DMS153 treated with DMSO at 0.1 percent for 48 hours (cell line): ENCODE results near the gene PNPLA1.

Experiments
- DNase-seq: peaks from one replicate; lab custom pipeline; 2025; ENCODE audit not compliant: unreplicated experiment; lab: John Stamatoyannopoulos, UW

The PNPLA1 gene

GRCh38 chr6:36245572-36246061 is 24.2 kb upstream of the PNPLA1 start:
- no peak for DNase-seq

GRCh38 chr6:36246506-36247268 is 23.2 kb upstream of the PNPLA1 start:
- DNase-seq = no peak

GRCh38 chr6:36247693-36248092 is 22.2 kb upstream of the PNPLA1 start:
- no peak for DNase-seq

GRCh38 chr6:36248980-36249379 is 20.9 kb upstream of the PNPLA1 start:
- no peak for DNase-seq

GRCh38 chr6:36249536-36249935 is 20.3 kb upstream of the PNPLA1 start:
- no peak for DNase-seq

GRCh38 chr6:36252005-36252404 is 17.9 kb upstream of the PNPLA1 start:
- no peak for DNase-seq

- no peak for DNase-seq
Observed at GRCh38 chr6:36263390-36264000, 6.4 kb upstream of the PNPLA1 start.

- no peak for DNase-seq
Observed at GRCh38 chr6:36265744-36266143, 4.1 kb upstream of the PNPLA1 start.

- DNase-seq = no peak
Observed at GRCh38 chr6:36266913-36267644, 2.8 kb upstream of the PNPLA1 start.

GRCh38 chr6:36267731-36268477 is 2.0 kb upstream of the PNPLA1 start:
- DNase-seq = no peak

- DNase-seq = no peak
Observed at GRCh38 chr6:36268478-36269275, 1.2 kb upstream of the PNPLA1 start.

GRCh38 chr6:36272234-36272633 is 2.4 kb downstream of the PNPLA1 start:
- no peak for DNase-seq

- DNase-seq = no peak
Observed at GRCh38 chr6:36273067-36273466, 3.2 kb downstream of the PNPLA1 start.

GRCh38 chr6:36273802-36274514 is 4.1 kb downstream of the PNPLA1 start:
- DNase-seq = no peak

- no peak for DNase-seq
Observed at GRCh38 chr6:36276581-36277536, 7.0 kb downstream of the PNPLA1 start.

- no peak for DNase-seq
Observed at GRCh38 chr6:36277946-36278470, 8.1 kb downstream of the PNPLA1 start.

GRCh38 chr6:36280467-36280866 is 10.6 kb downstream of the PNPLA1 start:
- no peak for DNase-seq

- DNase-seq = no peak
Observed at GRCh38 chr6:36280983-36281382, 11.1 kb downstream of the PNPLA1 start.
